Gastroesophageal sphincter (tissue), 4 donors: Measurements from ENCODE around the gene ANKRD62. TPM values are rescaled to one million over a fixed set of nuclear protein-coding genes. Genes with fewer than 3 reads are reported as not detected.

Source experiments
- ATAC-seq: fragments of 150-250 bp; one replicate; pipeline ENCODE4 v1.9.1; 2016; ENCODE audit warnings: mild to moderate bottlenecking, moderate library complexity
- H3K27ac ChIP-seq, 4 donors: fragments of 200-600 bp; sonication (generic) in 3 of 4; 1 replicate in 3 of 4; 2 replicates in 1 of 4; pipeline ENCODE4 v1.5.1; 2016 to 2019
- H3K27me3 ChIP-seq: fragments of 200-600 bp; sonication (generic); one replicate; pipeline ENCODE4 v1.5.1; 2019
- H3K36me3 ChIP-seq, 2 donors: fragments of 200-600 bp; sonication (generic); one replicate each; pipeline ENCODE4 v1.5.1; 2019; ENCODE audit warnings: control low read depth in 1 of 2
- H3K4me1 ChIP-seq, 3 donors: fragments of 200-600 bp; sonication (generic); 1 replicate in 2 of 3; 2 replicates in 1 of 3; pipeline ENCODE4 v1.5.1; 2016 to 2019; ENCODE audit warnings: control low read depth in 2 of 3
- H3K4me3 ChIP-seq, 2 donors: fragments of 200-600 bp; sonication (generic); one replicate each; pipeline ENCODE4 v1.5.1; 2019; ENCODE audit warnings: mild to moderate bottlenecking in 1 of 2, moderate library complexity in 1 of 2
- H3K9me3 ChIP-seq, 3 donors: fragments of 200-600 bp; sonication (generic); one replicate each; pipeline ENCODE4 v1.5.1; 2017 to 2019; ENCODE audit warnings: control low read depth in 2 of 3
- CTCF ChIP-seq, 4 experiments: fragments of 200-600 bp in 2 of 4; fragments of 450-650 bp in 2 of 4; sonication (generic) in 1 of 4; IDR thresholded peaks; one replicate each; pipeline ENCODE4 v1.5.1; 2017 to 2019; ENCODE audit warnings: antibody characterized with exemption in 4 of 4, mild to moderate bottlenecking in 2 of 4, moderate library complexity in 2 of 4
- EP300 ChIP-seq: sonication (generic); formaldehyde crosslinking; IDR thresholded peaks from one replicate; pipeline ENCODE4 v1.6.1; 2017; ENCODE audit warnings: antibody characterized with exemption, mild to moderate bottlenecking
- POLR2A ChIP-seq, 2 donors: fragments of 450-650 bp; IDR thresholded peaks; one replicate each; pipeline ENCODE4 v1.6.1; 2017; ENCODE audit warnings: antibody characterized with exemption in 2 of 2, mild to moderate bottlenecking in 2 of 2, moderate library complexity in 1 of 2
- POLR2AphosphoS5 ChIP-seq: sonication (generic); formaldehyde crosslinking; IDR thresholded peaks from one replicate; pipeline ENCODE4 v1.6.1; 2017; ENCODE audit warnings: antibody characterized with exemption
- WGBS, 2 donors: methylation state at CpG; one replicate each; pipeline ENCODE4 v1.1.5; 2018; ENCODE audit warnings: low coverage in 1 of 2; 5-methylcytosine and 5-hydroxymethylcytosine counted together
- total RNA-seq, 4 donors: library from RNA; depleted of rRNA; stranded (reverse); fragments of >200 nt; gene quantifications; one replicate each; pipeline ENCODE4 v1.1.0, GENCODE V29; 2016

Gene ANKRD62
- total RNA-seq, 4 donors from 2014 or later, result not detected

- Histone ChIP-seq H3K36me3 (no peaks in the 10 kb centered on the region), H3K27ac (no peak overlapping the region), H3K4me3 (no peak overlapping the region), H3K9me3 (no peaks in the 10 kb centered on the region), H3K27me3 (no peaks in the 10 kb centered on the region), H3K4me1 (no peaks in the 10 kb centered on the region)
- no peak for TF ChIP-seq POLR2AphosphoS5
- TF ChIP-seq POLR2A (IDR thresholded peaks at IDR 0.05), result no peak
- TF ChIP-seq EP300, result no peak
- TF ChIP-seq CTCF (IDR thresholded peaks at IDR 0.05), result no peak
- ATAC-seq, result no peak
Measured at GRCh38 chr18:12099160-12099559, 5.5 kb downstream of the ANKRD62 start.

- TF ChIP-seq POLR2AphosphoS5 (no peak), EP300 (no peak), CTCF (IDR thresholded peaks at IDR 0.05) (no peak), POLR2A (IDR thresholded peaks at IDR 0.05) (no peak)
- H3K4me1 ChIP-seq, result no peaks in the 10 kb centered on the region
- H3K9me3 ChIP-seq, result no peaks in the 10 kb centered on the region
- no peak for ATAC-seq
- no peak overlapping the region for H3K27ac ChIP-seq
- no peaks in the 10 kb centered on the region for H3K36me3 ChIP-seq
- no peaks in the 10 kb centered on the region for H3K27me3 ChIP-seq
- 100% methylated on average over 1 of the region's 1 CpG for WGBS, 2 donors
- H3K4me3 ChIP-seq, result no peak overlapping the region
Measured at GRCh38 chr18:12101266-12101665, 7.6 kb downstream of the ANKRD62 start.

- H3K4me3 ChIP-seq, result no peak overlapping the region
- H3K27ac ChIP-seq, result no peak overlapping the region
- no peaks in the 10 kb centered on the region for H3K9me3 ChIP-seq
- H3K36me3 ChIP-seq, result no peaks in the 10 kb centered on the region
- ATAC-seq, result no peak
- 23 to 47% methylated on average over 12 of the region's 13 CpGs for WGBS, 2 donors
- no peaks in the 10 kb centered on the region for H3K4me1 ChIP-seq
- TF ChIP-seq EP300, result no peak
- TF ChIP-seq POLR2A (IDR thresholded peaks at IDR 0.05), result no peak
- TF ChIP-seq POLR2AphosphoS5, result no peak
- no peak for TF ChIP-seq CTCF (IDR thresholded peaks at IDR 0.05)
- no peaks in the 10 kb centered on the region for H3K27me3 ChIP-seq
Measured at GRCh38 chr18:12102136-12102842, 8.6 kb downstream of the ANKRD62 start.

- no peaks in the 10 kb centered on the region for H3K9me3 ChIP-seq
- no peak overlapping the region for H3K27ac ChIP-seq
- no peak overlapping the region for H3K4me3 ChIP-seq
- no peak for ATAC-seq
- no peak for TF ChIP-seq POLR2A (IDR thresholded peaks at IDR 0.05)
- H3K4me1 ChIP-seq, result no peaks in the 10 kb centered on the region
- peaks cover 18% of the 10 kb centered on the region for H3K27me3 ChIP-seq
- H3K36me3 ChIP-seq, result no peaks in the 10 kb centered on the region
- whole genome bisulfite sequencing, 2 donors, result 76 to 83% methylated on average over 2 of the region's 2 CpGs
Measured at GRCh38 chr18:12106471-12106870, 12.8 kb downstream of the ANKRD62 start.

GRCh38 chr18:12109836-12110235 is 16.2 kb downstream of the ANKRD62 start:
- Histone ChIP-seq H3K36me3 (no peaks in the 10 kb centered on the region), H3K9me3 (no peaks in the 10 kb centered on the region), H3K27me3 (peaks cover 18% of the 10 kb centered on the region), H3K4me3 (no peak overlapping the region), H3K27ac (no peak overlapping the region), H3K4me1 (no peaks in the 10 kb centered on the region)
- TF ChIP-seq EP300 (no peak), POLR2AphosphoS5 (no peak), POLR2A (IDR thresholded peaks at IDR 0.05) (no peak), CTCF (IDR thresholded peaks at IDR 0.05) (no peak)
- ATAC-seq, result no peak
- WGBS, 2 donors, result 82 to 90% methylated on average over 3 of the region's 3 CpGs
